GM12878 (cell line): ENCODE data around the gene REEP5.
"Not testable (repeated sequence)": the region's sequence is repeated elsewhere in the genome, so short reads cannot be mapped to it uniquely, and the experiment has no call there.

ENCODE experiments used
- HDGF ChIP-seq: fragments of 450-650 bp; IDR thresholded peaks from 2 replicates; pipeline ENCODE4 v1.6.1; 2016; ENCODE audit warnings: antibody characterized with exemption
- NFYB ChIP-seq: IDR thresholded peaks from 2 replicates; pipeline ENCODE4 v1.6.1; 2011; ENCODE audit warnings: low read depth, mild to moderate bottlenecking, low read length, improper control_type of control experiment, moderate library complexity; ENCODE audit not compliant: insufficient read depth
- TAF1 ChIP-seq: IDR thresholded peaks from 2 replicates; pipeline ENCODE4 v1.6.1; 2011; ENCODE audit warnings: mild to moderate bottlenecking, low read depth, low read length, borderline replicate concordance
- ZNF217 ChIP-seq: fragments of 450-650 bp; IDR thresholded peaks from 2 replicates; pipeline ENCODE4 v1.6.1; 2017; ENCODE audit warnings: antibody characterized with exemption, mild to moderate bottlenecking
- TF ChIP-seq, protein P1 (sequence below): fragments of 450-650 bp; IDR thresholded peaks from 2 replicates; pipeline ENCODE4 v1.6.1; 2017; ENCODE audit warnings: mild to moderate bottlenecking, moderate library complexity
- TF ChIP-seq, protein P2 (sequence below), 3 experiments: IDR thresholded peaks in 2 of 3; conservative IDR thresholded peaks in 1 of 3; 2 replicates each; pipeline ENCODE4 v1.5.1; 2011; ENCODE audit warnings: low read depth in 3 of 3, low read length in 3 of 3, mild to moderate bottlenecking in 3 of 3, control low read depth in 2 of 3, moderate library complexity in 2 of 3, inconsistent platforms in 1 of 3, mixed read lengths in 1 of 3; ENCODE audit not compliant: control insufficient read depth in 2 of 3, insufficient read depth in 1 of 3; ENCODE audit errors: extremely low read depth in 1 of 3

DNA sequence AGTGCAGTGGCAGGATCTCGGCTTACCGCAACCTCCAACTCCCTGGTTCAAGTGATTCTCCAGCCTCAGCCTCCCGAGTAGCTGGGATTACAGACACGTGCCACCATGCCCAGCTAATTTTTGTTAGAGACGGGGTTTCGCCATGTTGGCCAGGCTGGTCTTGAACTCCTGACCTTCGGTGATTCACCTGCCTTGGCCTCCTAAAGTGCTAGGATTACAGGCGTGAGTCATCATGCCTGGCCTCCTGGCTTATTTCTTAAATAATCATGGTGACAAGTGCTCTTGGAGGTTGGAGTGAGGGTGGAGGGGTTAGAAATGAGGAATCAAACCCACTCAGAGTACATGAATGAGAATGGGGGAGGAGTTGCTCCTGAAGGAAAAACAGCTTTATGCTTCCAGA is 37.8 kb upstream of the REEP5 start:
- not testable (repeated sequence) for TF ChIP-seq ZNF217, HDGF, NFYB, TAF1
- TF ChIP-seq, protein P1, sequence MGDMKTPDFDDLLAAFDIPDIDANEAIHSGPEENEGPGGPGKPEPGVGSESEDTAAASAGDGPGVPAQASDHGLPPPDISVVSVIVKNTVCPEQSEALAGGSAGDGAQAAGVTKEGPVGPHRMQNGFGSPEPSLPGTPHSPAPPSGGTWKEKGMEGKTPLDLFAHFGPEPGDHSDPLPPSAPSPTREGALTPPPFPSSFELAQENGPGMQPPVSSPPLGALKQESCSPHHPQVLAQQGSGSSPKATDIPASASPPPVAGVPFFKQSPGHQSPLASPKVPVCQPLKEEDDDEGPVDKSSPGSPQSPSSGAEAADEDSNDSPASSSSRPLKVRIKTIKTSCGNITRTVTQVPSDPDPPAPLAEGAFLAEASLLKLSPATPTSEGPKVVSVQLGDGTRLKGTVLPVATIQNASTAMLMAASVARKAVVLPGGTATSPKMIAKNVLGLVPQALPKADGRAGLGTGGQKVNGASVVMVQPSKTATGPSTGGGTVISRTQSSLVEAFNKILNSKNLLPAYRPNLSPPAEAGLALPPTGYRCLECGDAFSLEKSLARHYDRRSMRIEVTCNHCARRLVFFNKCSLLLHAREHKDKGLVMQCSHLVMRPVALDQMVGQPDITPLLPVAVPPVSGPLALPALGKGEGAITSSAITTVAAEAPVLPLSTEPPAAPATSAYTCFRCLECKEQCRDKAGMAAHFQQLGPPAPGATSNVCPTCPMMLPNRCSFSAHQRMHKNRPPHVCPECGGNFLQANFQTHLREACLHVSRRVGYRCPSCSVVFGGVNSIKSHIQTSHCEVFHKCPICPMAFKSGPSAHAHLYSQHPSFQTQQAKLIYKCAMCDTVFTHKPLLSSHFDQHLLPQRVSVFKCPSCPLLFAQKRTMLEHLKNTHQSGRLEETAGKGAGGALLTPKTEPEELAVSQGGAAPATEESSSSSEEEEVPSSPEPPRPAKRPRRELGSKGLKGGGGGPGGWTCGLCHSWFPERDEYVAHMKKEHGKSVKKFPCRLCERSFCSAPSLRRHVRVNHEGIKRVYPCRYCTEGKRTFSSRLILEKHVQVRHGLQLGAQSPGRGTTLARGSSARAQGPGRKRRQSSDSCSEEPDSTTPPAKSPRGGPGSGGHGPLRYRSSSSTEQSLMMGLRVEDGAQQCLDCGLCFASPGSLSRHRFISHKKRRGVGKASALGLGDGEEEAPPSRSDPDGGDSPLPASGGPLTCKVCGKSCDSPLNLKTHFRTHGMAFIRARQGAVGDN = not testable (repeated sequence)
- TF ChIP-seq, protein P2, sequence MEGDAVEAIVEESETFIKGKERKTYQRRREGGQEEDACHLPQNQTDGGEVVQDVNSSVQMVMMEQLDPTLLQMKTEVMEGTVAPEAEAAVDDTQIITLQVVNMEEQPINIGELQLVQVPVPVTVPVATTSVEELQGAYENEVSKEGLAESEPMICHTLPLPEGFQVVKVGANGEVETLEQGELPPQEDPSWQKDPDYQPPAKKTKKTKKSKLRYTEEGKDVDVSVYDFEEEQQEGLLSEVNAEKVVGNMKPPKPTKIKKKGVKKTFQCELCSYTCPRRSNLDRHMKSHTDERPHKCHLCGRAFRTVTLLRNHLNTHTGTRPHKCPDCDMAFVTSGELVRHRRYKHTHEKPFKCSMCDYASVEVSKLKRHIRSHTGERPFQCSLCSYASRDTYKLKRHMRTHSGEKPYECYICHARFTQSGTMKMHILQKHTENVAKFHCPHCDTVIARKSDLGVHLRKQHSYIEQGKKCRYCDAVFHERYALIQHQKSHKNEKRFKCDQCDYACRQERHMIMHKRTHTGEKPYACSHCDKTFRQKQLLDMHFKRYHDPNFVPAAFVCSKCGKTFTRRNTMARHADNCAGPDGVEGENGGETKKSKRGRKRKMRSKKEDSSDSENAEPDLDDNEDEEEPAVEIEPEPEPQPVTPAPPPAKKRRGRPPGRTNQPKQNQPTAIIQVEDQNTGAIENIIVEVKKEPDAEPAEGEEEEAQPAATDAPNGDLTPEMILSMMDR (IDR thresholded peaks at IDR 0.05 in 2 of 3, conservative IDR thresholded peaks at IDR 0.05 in 1 of 3; ENCODE audit: control insufficient read depth in 2 of 3, extremely low read depth in 1 of 3, insufficient read depth in 1 of 3, low read depth in 3 of 3, low read length in 3 of 3) = not testable (repeated sequence)
